IPS-18a (cell line): ENCODE measurements around the gene TDRD10.
"Not testable (repeated sequence)": the region's sequence is repeated elsewhere in the genome, so short reads cannot be mapped to it uniquely, and the experiment has no call there.

Experiments
- H3K27ac ChIP-seq: one replicate; pipeline ENCODE4 v1.5.1; 2013; ENCODE audit warnings: low read length
- H3K27me3 ChIP-seq: one replicate; pipeline ENCODE4 v1.6.1; 2013; ENCODE audit warnings: mild to moderate bottlenecking, low read length; ENCODE audit not compliant: control insufficient read depth, insufficient read depth
- H3K36me3 ChIP-seq: one replicate; pipeline ENCODE4 v1.6.1; 2013; ENCODE audit warnings: low read depth, low read length; ENCODE audit not compliant: control insufficient read depth
- H3K4me1 ChIP-seq: one replicate; pipeline ENCODE4 v1.6.1; 2013; ENCODE audit warnings: low read depth, low read length; ENCODE audit not compliant: control insufficient read depth
- H3K4me3 ChIP-seq: one replicate; pipeline ENCODE4 v1.5.1; 2013; ENCODE audit warnings: low read length
- H3K9ac ChIP-seq: one replicate; pipeline ENCODE4 v1.6.1; 2013; ENCODE audit warnings: mild to moderate bottlenecking, low read length, moderate library complexity
- H3K9me3 ChIP-seq: one replicate; pipeline ENCODE4 v1.6.1; 2013; ENCODE audit warnings: low read depth, low read length; ENCODE audit not compliant: control insufficient read depth

Gene TDRD10

GRCh38 chr1:154524881-154525280 is 22.9 kb downstream of the TDRD10 start:
- no peaks in the 10 kb centered on the region for H3K36me3 ChIP-seq
- no peak overlapping the region for H3K27ac ChIP-seq
- H3K9me3 ChIP-seq: no peaks in the 10 kb centered on the region
- H3K4me3 ChIP-seq: no peak overlapping the region
- H3K4me1 ChIP-seq: no peaks in the 10 kb centered on the region
- no peak overlapping the region for H3K9ac ChIP-seq
- no peaks in the 10 kb centered on the region for H3K27me3 ChIP-seq

- H3K9me3 ChIP-seq: no peaks in the 10 kb centered on the region
- H3K27me3 ChIP-seq: no peaks in the 10 kb centered on the region
- H3K9ac ChIP-seq: no peak overlapping the region
- H3K4me1 ChIP-seq: no peaks in the 10 kb centered on the region
- no peak overlapping the region for H3K4me3 ChIP-seq
- H3K27ac ChIP-seq: no peak overlapping the region
- no peaks in the 10 kb centered on the region for H3K36me3 ChIP-seq
These were observed 25.2 kb downstream of the TDRD10 start for GRCh38 chr1:154527192-154527591.

GRCh38 chr1:154529308-154529707 is 27.3 kb downstream of the TDRD10 start:
- H3K9me3 ChIP-seq: no peaks in the 10 kb centered on the region
- H3K4me3 ChIP-seq: no peak overlapping the region
- no peaks in the 10 kb centered on the region for H3K27me3 ChIP-seq
- no peaks in the 10 kb centered on the region for H3K36me3 ChIP-seq
- no peaks in the 10 kb centered on the region for H3K4me1 ChIP-seq
- no peak overlapping the region for H3K9ac ChIP-seq
- H3K27ac ChIP-seq: no peak overlapping the region

GRCh38 chr1:154531950-154532349 is 29.9 kb downstream of the TDRD10 start:
- not testable (repeated sequence) for H3K4me1 ChIP-seq, H3K27me3 ChIP-seq, H3K36me3 ChIP-seq, H3K9me3 ChIP-seq, H3K27ac ChIP-seq, H3K4me3 ChIP-seq, H3K9ac ChIP-seq

- Histone ChIP-seq H3K4me3 (no peak overlapping the region), H3K4me1 (no peaks in the 10 kb centered on the region), H3K27me3 (no peaks in the 10 kb centered on the region), H3K36me3 (no peaks in the 10 kb centered on the region), H3K9ac (no peak overlapping the region), H3K9me3 (no peaks in the 10 kb centered on the region), H3K27ac (no peak overlapping the region)
These were observed 32.2 kb downstream of the TDRD10 start for GRCh38 chr1:154533952-154534844.

- no peaks in the 10 kb centered on the region for H3K36me3 ChIP-seq
- no peaks in the 10 kb centered on the region for H3K9me3 ChIP-seq
- H3K4me1 ChIP-seq: no peaks in the 10 kb centered on the region
- no peak overlapping the region for H3K27ac ChIP-seq
- H3K27me3 ChIP-seq: no peaks in the 10 kb centered on the region
- no peak overlapping the region for H3K4me3 ChIP-seq
- H3K9ac ChIP-seq: no peak overlapping the region
These were observed 34.6 kb downstream of the TDRD10 start for GRCh38 chr1:154536570-154536969.

GRCh38 chr1:154539486-154540483 is 37.8 kb downstream of the TDRD10 start:
- Histone ChIP-seq H3K27me3 (no peaks in the 10 kb centered on the region), H3K4me3 (no peak overlapping the region), H3K36me3 (no peaks in the 10 kb centered on the region), H3K9ac (no peak overlapping the region), H3K9me3 (no peaks in the 10 kb centered on the region), H3K27ac (no peak overlapping the region), H3K4me1 (no peaks in the 10 kb centered on the region)

GRCh38 chr1:154541231-154541630 is 39.2 kb downstream of the TDRD10 start:
- Histone ChIP-seq H3K27ac (no peak overlapping the region), H3K9me3 (no peaks in the 10 kb centered on the region), H3K4me3 (no peak overlapping the region), H3K9ac (no peak overlapping the region), H3K36me3 (no peaks in the 10 kb centered on the region), H3K27me3 (no peaks in the 10 kb centered on the region), H3K4me1 (no peaks in the 10 kb centered on the region)

- H3K9ac ChIP-seq: no peak overlapping the region
- peaks cover 26% of the 10 kb centered on the region for H3K36me3 ChIP-seq
These were observed 44.4 kb downstream of the TDRD10 start for GRCh38 chr1:154546264-154547063.

GRCh38 chr1:154547105-154547732 is 45.2 kb downstream of the TDRD10 start:
- H3K4me1 ChIP-seq: no peaks in the 10 kb centered on the region
- H3K4me3 ChIP-seq: no peak overlapping the region
- no peaks in the 10 kb centered on the region for H3K27me3 ChIP-seq
- H3K27ac ChIP-seq: no peak overlapping the region
- H3K36me3 ChIP-seq: peaks cover 33% of the 10 kb centered on the region
- no peak overlapping the region for H3K9ac ChIP-seq
- no peaks in the 10 kb centered on the region for H3K9me3 ChIP-seq

More at GRCh38 chr1:154546264-154547063, 44.4 kb downstream of the TDRD10 start:
- H3K4me1 ChIP-seq: no peaks in the 10 kb centered on the region
- no peak overlapping the region for H3K27ac ChIP-seq
- no peaks in the 10 kb centered on the region for H3K9me3 ChIP-seq
- no peak overlapping the region for H3K4me3 ChIP-seq
- no peaks in the 10 kb centered on the region for H3K27me3 ChIP-seq
